DOHH2 (cell line): ENCODE results near the gene KIF26B.

Source experiments
- CTCF ChIP-seq: fragments of 200-600 bp; sonication (generic); IDR thresholded peaks from one replicate; pipeline ENCODE4 v1.5.1; 2014; ENCODE audit warnings: antibody characterized with exemption, mild to moderate bottlenecking, low read depth, low read length; ENCODE audit not compliant: poor library complexity, severe bottlenecking
- EZH2phosphoT487 ChIP-seq: fragments of 200-600 bp; sonication (generic); IDR thresholded peaks from 2 replicates; pipeline ENCODE4 v1.6.1; 2017; ENCODE audit warnings: borderline replicate concordance, mild to moderate bottlenecking, antibody characterized with exemption, low read length, moderate library complexity, mixed read lengths

DNA sequence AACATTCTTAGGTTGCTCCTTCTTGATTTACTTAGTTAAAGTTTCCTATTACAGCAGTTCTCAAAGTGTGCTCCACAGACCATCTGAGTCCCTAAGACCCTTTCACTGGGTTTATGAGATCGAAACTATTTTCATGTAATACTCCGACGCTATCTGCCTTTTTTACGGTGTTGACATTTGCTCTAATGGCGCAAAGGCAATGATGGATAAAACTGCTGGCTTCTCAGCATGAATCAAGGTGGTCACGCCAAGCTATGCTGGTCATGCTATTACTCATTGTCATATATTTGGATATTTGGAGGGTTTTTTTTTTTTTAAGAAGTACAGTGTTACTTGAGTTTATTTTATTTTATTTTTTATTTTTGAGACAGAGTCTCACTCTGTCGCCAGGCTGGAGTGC is 235.1 kb downstream of the KIF26B start:
- TF ChIP-seq CTCF (no peak), EZH2phosphoT487 (no peak)
